COR-L47 (cell line): Measurements from ENCODE around the gene ZNF827.
"Not testable (repeated sequence)": the region's sequence is repeated elsewhere in the genome, so short reads cannot be mapped to it uniquely, and the experiment has no call there.

Source experiments
- DNase-seq: peaks from one replicate; lab custom pipeline; 2025; lab: John Stamatoyannopoulos, UW

The ZNF827 gene

DNA sequence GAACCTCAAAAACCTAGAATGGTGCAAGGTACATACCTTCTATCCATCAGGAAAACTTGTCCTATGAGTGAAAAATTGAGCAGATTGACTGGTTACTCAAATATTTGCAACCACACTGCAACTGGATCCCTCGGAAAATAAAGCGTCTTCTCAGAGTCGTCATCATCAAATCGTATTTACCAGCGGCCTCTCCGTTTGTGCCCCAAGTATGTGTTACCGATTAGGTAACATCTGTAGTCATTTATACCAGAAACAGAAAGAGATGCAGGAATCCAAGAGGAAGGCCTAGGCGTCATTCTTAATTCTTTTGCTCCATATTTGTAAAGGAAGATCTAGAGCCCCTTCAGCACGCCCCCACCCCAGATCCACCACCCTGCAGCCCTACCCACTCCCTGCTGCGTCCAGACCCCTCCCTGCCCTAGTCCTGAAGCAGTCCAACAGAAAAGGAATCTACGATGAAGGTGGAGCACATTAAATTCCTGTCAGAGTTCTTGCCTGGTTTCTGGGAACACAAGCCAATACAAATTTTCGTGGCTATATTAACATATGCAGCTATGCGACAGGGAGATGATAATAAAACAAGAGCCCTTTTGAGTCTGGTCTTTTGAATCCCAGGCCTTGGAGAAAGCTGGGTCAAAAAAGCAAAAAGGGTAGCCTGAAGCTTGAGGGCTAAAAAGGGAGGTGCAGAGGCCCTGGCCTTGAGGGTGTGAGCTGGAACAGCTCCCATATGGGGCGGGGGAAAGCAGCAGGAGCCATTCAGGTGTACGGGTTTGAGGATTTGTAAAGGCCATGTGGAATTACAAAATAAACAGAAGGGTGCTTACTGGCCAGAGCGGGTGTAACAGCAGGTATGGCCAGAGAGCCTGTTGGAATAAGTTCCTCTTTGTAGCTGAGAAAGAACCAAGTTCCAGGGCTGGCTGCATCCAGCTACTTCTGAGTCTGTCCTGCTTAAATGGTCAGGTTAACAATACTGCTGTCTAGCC lies 77.0 kb downstream of the ZNF827 start:
- no peak for DNase-seq

DNA sequence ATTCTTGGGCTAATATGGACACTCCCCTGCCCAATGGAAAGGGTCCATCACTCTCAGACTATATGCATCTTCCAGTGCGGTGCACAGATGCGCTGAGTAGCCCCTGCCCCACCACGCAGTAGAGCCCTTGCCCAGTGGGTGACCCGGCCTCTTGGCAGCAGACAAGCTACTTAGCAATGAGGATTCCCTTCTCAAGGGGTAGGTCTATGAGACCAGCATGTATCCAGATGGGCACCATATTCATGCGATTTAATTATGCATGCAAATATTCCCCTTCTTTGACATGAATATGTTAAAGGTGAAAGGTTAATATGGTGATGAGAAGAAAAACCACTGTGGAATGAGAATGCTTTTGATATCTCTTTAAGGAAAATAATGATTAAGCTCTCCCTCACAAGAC lies 77.7 kb downstream of the ZNF827 start:
- no peak for DNase-seq

DNA sequence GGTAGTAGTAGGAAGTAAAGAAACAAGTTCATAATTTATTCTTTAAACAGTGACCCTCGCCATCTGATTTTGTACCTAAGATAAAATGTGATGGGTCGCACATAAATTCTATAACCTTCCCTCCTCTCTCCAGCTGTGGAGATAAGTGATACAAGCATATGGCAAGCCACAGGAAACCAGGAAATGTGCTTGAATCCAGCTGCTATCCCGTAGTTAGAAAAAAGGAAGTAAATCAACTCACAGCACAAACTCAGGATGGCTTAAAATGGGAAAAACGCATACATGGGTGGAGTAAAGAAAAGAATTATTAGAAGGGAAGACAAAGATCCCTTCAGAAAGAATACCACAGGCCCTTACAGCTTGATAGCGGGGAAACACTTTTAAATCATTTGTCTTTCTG lies 78.2 kb downstream of the ZNF827 start:
- no peak for DNase-seq

DNA sequence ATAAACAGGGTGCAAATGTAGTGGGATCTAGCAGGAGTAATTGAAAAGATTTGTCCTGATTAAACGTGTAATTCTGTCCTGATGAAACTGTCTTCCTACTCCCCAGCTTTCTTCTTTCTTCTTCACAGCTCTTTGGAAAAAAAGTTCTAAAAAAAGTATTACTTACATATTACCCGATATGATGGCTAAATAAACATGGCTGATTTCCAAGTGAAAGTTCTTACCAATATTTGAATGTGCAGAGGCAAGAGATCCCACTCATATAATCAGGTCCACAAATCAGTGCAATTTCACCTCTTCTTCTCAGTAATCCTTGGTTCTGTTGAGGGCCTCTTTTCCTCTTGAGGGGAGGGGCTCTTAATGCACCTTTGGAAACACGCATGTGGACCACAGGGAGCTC lies 78.7 kb downstream of the ZNF827 start:
- no peak for DNase-seq

DNA sequence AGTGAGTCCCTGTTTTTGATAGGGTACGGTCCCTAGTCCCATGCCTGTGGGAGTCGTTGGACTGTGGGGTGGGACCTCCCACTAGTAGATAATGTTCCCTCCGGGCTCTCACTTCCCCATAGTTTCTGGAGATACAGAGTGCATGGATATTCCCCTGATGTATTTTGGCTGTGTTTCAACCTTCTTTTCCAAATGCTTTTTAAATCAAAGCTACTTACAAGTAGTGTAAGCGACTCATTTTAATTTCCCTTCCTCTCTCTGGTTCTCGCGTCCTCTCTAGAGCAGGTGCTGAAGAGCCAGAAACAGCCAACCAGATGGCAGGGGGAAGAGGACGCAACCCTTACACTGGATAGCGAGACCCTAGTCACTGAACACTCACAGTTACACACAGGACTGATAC lies 79.2 kb downstream of the ZNF827 start:
- DNase-seq = no peak

DNA sequence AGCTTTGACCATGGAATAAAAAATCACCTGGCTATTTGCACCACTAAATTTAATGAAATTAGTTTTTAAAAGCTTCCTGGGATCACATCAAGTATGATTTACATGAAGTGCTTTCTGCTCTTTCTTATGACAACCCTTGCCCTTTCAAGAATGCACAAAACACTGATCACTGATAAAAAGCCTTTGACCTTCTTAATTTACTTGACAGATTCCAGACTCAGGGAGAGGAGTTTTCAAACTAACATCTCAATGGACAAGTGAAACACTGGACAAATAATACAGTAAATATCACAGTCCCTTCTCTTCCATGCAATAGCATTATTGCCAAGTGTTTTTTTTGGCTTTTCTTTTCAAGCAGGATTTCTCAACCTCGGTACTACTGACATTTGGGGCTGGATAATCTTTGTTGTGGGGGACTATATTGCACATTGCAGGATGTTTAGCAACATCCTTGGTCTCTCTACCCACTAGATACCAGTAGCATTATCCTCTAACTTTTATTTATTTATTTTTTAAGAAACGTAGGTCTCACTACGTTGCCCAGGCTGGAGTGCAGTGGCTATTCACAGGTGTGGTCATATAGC lies 86.3 kb downstream of the ZNF827 start:
- no peak for DNase-seq

DNA sequence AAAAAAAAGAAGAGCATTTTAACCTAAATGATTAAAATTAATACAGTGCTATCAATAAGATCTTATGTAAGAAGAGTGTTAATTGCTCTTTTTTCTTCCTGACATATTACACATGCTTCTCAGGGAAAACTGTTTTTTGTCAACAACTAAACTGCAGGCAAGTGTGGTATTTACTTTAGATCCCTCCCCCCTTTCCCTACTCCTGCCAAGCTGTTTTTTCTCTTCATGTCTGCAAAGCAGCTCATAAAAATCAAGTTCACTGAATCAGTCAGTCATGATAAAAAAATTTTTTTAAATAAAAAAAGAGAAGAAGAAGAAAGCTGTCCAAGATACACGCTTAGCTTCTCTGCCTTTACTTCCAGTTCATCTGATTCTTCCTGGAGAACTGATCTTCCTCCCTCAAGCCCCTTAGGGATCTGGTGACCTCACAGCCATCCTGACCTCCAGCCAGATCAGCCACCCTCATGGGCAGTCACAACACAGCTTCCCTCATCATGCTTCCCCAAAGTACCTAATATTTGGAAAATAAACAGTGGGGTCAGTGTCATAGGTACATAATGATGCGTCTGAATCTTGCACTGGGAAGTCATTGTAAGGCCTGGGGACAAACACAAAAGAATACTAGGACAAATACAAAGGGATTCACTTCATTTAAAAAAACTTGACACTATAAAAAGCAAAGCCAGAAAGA lies 87.0 kb downstream of the ZNF827 start:
- no peak for DNase-seq

DNA sequence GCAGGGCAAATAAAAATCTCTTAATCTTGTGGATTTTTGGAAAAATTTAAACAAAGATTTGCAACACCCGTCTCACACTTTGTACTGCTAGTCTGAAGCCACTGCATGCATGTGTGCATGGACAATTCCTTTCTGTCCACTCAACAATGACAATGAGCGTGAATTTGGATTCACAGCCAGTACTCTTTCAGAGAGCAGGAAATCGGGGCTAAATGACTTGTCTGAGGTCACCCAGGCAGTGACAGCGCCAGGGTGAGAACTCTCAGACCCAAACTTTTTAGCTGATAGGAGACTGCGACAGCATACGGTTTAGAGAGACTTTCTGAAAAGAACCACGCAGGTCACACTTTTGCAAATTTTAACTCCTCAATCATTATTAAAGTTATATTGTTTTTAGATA lies 90.9 kb downstream of the ZNF827 start:
- no peak for DNase-seq

DNA sequence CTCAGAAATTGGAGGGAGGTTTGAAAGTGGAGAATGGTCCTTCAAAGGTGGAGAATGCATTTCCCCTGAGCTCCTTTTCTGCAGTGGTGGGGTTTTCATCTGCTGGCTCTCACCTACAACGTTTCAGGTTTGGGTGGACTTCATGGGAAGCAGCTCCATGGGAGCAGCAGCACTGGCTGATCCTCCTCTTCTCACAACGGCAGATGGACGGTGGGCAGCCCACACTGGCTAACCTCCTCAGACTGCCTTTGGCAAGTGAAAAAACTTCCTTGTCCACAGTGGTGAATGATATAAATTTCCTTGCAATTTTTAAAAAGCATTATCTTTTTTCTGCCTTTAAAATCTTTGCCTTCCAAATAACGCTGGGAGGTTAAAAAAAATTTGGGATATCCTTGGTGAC lies 93.5 kb downstream of the ZNF827 start:
- no peak for DNase-seq

DNA sequence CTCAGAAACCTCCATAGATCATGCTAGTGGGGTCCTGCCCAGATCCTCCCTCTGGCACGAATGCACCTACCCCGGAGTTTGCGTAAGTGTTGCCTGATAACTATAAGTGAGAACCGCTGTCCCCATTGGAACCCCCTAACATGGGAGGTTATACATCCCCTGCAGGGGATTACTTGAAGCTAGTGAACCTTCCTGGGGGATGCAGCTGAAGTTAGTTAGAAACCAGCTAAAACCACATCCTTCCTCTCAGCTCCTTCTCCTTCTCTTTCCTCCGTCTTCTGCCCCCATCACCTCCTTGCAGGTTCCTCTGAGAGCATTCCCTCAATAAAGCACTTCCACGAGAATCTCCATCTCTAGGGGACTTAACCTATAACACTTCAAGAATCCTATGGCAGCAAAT lies 95.0 kb downstream of the ZNF827 start:
- no peak for DNase-seq

DNA sequence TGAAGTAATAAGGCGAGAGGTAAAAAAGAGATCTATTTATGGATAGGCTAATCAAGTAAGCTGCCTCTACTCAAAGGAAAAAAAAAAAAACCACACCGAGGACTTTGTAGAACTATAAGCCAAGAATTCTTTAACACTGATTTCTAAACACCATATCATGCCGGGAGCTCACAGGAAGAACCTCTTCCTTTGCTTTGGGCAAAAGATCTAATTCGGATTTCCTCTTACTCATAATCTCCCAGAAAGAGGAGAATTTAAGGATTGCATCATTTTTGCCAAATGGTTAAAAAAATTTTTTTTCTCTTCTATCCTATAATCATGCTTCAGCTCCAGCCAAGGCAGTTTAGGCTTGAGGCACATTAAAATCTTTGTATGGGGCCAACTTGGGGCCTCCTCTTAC lies 95.5 kb downstream of the ZNF827 start:
- no peak for DNase-seq

DNA sequence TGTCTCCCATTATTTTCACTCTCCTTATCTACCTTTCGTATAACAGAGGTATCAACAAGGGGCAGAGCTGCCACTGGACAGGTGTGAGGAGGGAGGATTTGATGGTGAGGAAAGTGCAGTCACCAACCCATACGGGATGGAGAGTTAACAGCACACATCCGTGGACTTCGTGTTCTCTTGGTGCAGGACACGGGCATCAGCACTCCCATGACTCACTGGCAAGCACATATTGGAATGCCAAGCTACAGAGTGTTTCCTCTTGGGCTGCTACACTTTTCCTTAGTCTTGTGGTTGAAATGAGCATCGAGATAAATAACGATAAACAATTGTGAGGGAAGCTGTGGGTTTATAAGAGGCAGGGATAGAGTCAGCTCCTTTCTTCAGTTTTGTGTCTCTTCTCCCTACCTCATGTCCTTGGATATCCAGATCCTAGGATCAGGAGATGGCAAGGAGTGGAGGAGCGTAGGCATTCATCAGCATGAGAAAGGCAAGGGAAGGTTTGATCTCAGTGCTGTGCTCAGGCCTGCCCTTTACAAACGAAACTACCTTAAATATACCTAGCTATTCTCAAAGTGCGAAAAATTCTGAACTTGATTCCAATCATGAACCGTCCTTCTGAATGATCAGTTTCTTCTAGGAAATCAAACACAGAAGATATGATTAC lies 96.3 kb downstream of the ZNF827 start:
- no peak for DNase-seq

DNA sequence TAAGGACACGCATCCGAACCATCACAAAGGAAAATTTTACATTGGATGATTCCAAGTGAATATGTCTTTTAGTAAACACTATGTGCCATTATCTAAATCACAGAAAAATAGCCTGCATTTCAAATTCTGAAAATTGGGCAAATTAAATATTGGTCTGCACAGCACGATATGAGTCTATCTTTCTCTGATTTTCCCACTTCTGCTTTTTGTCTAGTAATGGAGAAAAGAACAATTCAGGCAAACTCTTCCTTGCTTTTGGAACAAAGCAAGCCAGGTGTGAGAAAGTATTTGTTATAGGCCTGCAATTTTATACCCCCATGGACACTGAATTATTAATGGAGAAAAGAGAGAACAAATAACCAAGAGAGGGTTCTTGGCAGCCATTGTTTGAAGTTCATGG lies 97.8 kb downstream of the ZNF827 start:
- DNase-seq = peak; percentile 15

DNA sequence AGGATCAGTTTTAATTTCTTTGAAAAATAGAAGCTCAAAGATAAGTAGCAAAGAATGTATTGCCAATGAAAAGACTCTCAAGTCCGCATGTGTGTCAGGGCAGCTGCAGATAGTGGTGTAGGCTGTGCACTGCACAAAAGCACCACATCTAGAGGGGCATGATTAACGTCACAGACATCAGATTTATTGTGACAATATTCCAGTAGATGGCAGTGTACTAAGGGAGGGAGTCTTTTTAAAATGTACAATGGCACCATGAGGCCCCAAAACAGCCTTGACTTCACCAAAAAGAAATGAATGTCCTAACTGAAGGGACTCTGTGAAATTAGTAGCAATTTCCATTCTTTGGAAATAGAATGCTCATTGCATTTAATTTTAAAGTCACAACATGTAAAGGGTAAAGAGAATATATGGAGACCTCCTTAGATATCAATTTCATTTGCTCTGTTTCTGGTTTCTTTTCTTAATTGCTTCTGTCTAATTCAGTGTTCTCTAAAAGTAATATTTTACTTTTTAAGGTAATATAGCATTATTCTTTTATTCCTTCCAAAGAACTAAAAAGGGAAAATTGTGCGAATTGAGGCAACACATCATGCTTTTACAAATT lies 98.4 kb downstream of the ZNF827 start:
- peak; percentile 15 for DNase-seq

DNA sequence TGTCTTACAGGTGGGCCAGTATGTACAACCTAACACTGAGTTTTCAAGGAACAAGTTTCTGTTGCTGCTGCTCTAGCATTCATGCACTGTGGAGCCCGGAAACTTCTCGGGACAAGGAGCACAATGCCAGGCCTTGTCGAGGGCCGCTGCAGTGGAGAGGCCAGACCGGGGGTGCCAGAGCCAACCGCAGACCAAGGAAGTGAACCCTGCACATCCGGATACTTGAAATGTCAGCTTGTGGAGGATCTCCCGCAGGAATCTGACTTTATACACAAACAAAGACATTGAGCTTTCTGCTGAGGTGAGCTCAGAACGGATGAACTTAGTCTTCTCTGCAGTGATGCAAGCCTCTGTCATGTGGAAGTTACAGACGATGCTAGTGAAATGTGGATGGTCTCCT lies 99.5 kb downstream of the ZNF827 start:
- no peak for DNase-seq

DNA sequence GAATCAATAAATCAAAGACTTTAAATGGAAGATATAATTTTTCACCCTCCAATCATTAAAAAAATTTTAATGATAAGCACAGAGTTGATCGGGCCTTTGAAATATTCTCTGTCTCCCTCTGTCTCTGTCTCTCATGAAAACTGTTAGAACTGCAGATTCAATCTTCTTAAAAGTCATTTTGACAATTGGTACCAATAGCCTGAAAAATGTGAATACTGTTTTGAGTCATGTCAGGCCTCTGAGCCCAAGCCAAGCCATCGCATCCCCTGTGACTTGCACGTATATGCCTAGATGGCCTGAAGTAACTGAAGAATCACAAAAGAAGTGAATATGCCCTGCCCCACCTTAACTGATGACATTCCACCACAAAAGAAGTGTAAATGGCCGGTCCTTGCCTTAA lies 106.2 kb downstream of the ZNF827 start:
- DNase-seq = not testable (repeated sequence)

DNA sequence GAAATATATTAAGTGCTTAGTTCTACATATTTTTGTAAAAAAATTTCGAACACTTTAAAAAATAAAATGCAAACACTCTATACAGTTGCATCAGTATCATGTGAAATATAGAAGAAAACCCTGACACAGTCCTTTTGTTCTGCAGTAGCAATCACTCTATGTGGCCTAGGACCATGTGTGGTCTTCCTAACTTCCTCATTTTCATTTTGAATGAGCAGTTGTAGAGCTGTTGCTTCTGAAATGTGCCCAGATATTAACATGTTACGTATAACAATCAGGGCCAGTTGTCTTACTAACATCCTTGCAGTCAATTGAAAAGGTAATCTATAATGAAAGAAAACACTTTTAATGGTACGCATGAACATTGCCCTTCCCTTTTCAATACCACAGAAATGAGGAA lies 107.9 kb downstream of the ZNF827 start:
- DNase-seq = no peak

DNA sequence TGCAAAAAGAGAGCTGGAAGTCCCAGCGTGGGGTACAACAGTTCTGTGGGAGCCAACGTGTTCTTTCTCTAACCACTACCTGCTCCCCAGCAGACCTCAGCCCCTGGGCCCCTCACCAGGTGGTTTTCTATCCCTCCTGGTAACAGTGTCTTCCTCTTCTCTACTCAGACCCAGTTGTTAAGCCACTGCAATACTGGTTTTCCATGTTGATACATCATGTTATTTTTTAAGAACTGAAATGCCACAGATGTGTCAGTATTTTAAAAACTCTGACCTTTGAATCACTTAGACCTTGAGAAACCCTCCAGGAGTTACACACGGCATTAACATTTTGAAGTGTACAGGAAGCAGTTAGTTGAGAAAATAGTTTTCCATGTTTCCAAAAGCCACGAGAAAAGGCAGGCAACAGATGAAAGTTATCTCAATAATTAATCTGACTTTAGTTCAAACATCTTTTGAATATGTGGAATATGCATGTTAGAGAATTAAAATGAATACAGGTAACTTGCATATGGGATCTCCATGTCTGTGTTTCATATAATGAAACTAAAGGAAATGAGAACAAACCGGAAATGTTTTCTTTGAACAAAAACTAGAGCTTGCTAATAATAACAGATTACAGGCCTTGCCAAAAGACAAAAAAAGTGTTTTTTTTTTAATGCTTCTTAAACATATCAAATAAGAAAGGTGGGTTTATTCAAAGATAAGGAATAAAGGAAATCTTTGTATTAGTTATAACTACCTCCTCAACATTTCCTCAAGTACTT lies 108.8 kb downstream of the ZNF827 start:
- no peak for DNase-seq

DNA sequence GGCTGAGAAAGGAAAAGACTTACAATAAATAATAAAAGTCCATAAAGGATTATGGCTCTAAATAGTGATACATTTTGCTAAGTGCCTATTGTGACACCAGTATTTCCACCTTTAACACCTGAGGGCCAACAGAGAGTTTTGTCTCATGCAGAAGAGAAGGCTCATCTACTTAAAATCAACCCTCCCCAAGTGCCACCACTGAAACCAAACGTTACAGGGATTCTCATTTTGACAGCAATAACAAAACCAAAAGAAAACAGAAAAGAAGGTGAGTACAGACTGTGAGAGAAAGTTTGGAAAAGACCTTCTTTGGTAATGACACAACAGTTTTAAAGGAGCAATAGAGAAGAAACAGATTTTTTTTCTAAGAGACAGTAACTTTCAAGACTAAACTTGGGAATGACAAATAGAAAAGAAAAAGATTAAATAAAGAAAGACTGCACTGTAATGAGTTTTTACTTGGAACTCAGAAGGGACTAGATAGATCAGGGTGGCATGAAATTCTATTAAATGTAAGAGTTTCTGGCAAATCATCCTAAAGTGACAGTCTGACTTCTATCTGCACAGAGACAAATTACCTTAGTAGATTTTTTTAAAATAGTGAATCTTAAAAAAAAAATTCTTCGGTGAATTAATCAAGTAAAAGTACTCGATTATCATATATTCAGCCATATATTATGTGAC lies 109.7 kb downstream of the ZNF827 start:
- DNase-seq = no peak

DNA sequence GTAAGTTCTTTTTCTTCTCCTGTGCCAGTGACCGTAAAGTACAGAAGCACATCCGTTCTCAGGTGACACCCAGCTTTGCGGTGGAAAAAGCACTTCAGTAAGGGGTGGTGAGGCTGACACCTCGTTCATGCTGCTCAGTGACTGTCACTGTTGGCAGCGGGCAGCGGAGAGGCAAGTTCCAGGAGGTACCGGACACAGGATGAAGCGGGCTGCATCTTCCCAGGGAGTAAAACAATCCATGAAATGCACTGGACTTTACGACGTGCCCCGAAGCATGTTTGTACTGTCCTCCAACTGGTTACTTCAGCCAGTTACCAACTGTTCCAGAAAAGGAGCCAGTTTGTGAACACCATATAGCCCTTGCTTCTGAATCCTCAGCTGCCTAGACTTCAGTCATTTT lies 110.7 kb downstream of the ZNF827 start:
- no peak for DNase-seq

DNA sequence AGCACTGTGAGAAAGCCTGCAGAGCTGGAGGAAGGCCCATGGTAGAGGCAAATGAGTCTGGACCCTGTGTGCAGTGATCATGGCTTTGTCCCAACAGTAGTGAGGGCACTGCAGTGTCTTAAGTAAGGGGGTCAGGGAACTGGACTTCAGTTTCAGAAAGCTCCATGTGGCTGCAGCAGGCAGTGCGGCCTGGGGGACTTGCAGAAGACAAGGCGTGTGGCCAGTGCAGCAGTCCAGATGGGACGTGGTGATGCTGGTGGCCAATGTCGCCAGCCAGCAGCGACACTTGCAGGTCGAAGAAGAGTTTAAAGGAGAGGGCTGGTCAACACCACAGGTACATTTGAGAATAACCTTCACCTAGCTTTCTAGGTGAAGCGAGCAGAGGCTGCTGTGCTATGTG lies 113.4 kb downstream of the ZNF827 start:
- no peak for DNase-seq
